ENCODE measurements around the gene PGP. TPM values are rescaled to one million over a fixed set of nuclear protein-coding genes. Genes with fewer than 3 reads are reported as not detected.

Gene PGP
- polyA plus RNA-seq, 1 donor (not counting 4 experiments of a cell fraction or from before 2014, with no cell fraction given) = 10.3 TPM

DNA sequence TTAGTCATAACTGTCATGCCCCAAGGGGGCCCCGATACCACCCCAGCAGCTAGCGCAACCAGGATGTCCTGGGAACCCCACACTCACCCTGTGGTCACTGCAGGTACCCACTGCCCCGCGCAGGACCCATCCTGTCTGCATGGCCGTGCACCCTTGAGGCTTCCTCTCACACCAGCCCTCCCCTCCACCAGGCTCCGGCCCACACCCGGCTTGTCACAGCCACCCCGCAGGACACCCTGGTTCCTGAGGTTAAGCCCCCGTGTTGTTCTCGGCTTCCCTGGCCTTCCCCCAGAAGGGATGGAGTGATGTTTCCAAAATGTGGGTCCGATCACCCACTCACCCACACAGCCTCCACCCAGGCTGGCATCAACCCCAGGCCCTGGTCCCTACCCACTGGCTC, 29.1 kb upstream of the PGP start:
- TF ChIP-seq, protein P1, sequence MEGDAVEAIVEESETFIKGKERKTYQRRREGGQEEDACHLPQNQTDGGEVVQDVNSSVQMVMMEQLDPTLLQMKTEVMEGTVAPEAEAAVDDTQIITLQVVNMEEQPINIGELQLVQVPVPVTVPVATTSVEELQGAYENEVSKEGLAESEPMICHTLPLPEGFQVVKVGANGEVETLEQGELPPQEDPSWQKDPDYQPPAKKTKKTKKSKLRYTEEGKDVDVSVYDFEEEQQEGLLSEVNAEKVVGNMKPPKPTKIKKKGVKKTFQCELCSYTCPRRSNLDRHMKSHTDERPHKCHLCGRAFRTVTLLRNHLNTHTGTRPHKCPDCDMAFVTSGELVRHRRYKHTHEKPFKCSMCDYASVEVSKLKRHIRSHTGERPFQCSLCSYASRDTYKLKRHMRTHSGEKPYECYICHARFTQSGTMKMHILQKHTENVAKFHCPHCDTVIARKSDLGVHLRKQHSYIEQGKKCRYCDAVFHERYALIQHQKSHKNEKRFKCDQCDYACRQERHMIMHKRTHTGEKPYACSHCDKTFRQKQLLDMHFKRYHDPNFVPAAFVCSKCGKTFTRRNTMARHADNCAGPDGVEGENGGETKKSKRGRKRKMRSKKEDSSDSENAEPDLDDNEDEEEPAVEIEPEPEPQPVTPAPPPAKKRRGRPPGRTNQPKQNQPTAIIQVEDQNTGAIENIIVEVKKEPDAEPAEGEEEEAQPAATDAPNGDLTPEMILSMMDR (optimal IDR thresholded peaks at IDR 0.05 in 1 of 3, IDR thresholded peaks at IDR 0.05 in 1 of 3, conservative IDR thresholded peaks at IDR 0.05 in 1 of 3; ENCODE audit: extremely low read depth in 1 of 3, insufficient read depth in 2 of 3, low read length in 3 of 3) = no peak
- no peak for TF ChIP-seq EZH2 (IDR thresholded peaks at IDR 0.05; ENCODE audit: low read length)
- no peak overlapping the region for H2AFZ ChIP-seq (ENCODE audit: control insufficient read depth, low read length)
- H3K9me3 ChIP-seq (ENCODE audit: control insufficient read depth, low read depth, low read length) = no peaks in the 10 kb centered on the region
- no peaks in the 10 kb centered on the region for H3K9me1 ChIP-seq (ENCODE audit: control insufficient read depth, extremely low read depth, insufficient read depth, low read length)
- H3K4me3 ChIP-seq (ENCODE audit: control insufficient read depth in 2 of 3, extremely low read depth in 1 of 3, insufficient read depth in 2 of 3, low read depth in 1 of 3, low read length in 3 of 3) = no peak overlapping the region
- H4K20me1 ChIP-seq (ENCODE audit: control insufficient read depth, extremely low read depth, insufficient read depth, low read length) = no peaks in the 10 kb centered on the region
- dilution Hi-C loops (cut with MboI; ENCODE audit: extremely low pct_ligation_motif_present, low sequenced_read_pairs) = no loop called here
- DNase-seq (ENCODE audit: low read depth, low spot score) = no peak
- H3K27ac ChIP-seq (ENCODE audit: control insufficient read depth, insufficient read depth, low read length) = no peak overlapping the region
- H3K27me3 ChIP-seq (ENCODE audit: control insufficient read depth, extremely low read depth, insufficient read depth, low read length) = no peaks in the 10 kb centered on the region
- FAIRE-seq = no peak
- H3K79me2 ChIP-seq (ENCODE audit: control insufficient read depth, insufficient read depth, low read length) = peaks cover 4% of the 10 kb centered on the region
- peaks cover 21 to 27% of the 10 kb centered on the region in 2 experiments for H3K36me3 ChIP-seq (ENCODE audit: control insufficient read depth in 2 of 2, extremely low read depth in 1 of 2, insufficient read depth in 2 of 2, low read length in 2 of 2)
- peaks cover 3% of the 10 kb centered on the region for H3K4me1 ChIP-seq (ENCODE audit: control insufficient read depth, extremely low read depth, insufficient read depth, low read length)
- no peak overlapping the region for H3K4me2 ChIP-seq (ENCODE audit: control insufficient read depth, extremely low read depth, insufficient read depth, low read depth, low read length)
- H3K9ac ChIP-seq (ENCODE audit: control insufficient read depth, extremely low read depth, insufficient read depth, low read length) = no peak overlapping the region

DNA sequence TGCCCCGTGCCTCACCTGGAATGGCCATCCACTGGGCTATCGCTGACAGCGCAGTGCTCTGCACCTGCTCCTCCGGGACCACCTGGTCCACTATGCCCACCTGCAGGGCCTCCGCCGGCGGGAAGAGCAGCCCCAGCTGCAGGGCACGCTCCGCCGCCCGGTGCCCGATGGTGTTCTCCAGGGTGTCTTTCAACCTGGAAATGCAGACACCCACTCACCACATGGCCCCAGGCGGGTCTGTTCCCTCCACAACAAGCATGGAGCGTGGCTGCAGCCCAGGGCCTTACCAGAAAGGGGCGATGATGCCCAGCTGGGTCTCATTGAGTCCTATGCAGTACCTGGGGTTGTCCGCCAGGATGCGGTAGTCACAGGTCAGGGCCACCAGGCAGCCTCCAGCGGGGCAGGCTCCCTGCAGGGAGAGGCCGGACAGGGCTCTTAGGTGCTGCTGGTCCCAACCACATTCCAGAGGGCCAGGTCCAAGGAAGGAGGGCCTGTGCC, 28.4 kb upstream of the PGP start:
- Histone ChIP-seq H3K4me1 (ENCODE audit: control insufficient read depth, extremely low read depth, insufficient read depth, low read length) (peaks cover 3% of the 10 kb centered on the region), H3K9ac (ENCODE audit: control insufficient read depth, extremely low read depth, insufficient read depth, low read length) (no peak overlapping the region), H3K36me3 (ENCODE audit: control insufficient read depth in 2 of 2, extremely low read depth in 1 of 2, insufficient read depth in 2 of 2, low read length in 2 of 2) (peaks cover 20 to 27% of the 10 kb centered on the region in 2 experiments), H3K27me3 (ENCODE audit: control insufficient read depth, extremely low read depth, insufficient read depth, low read length) (peaks cover 5% of the 10 kb centered on the region), H3K4me2 (ENCODE audit: control insufficient read depth, extremely low read depth, insufficient read depth, low read depth, low read length) (no peak overlapping the region), H3K9me3 (ENCODE audit: control insufficient read depth, low read depth, low read length) (no peaks in the 10 kb centered on the region), H3K9me1 (ENCODE audit: control insufficient read depth, extremely low read depth, insufficient read depth, low read length) (no peaks in the 10 kb centered on the region), H2AFZ (ENCODE audit: control insufficient read depth, low read length) (no peak overlapping the region), H3K4me3 (ENCODE audit: control insufficient read depth in 2 of 3, extremely low read depth in 1 of 3, insufficient read depth in 2 of 3, low read depth in 1 of 3, low read length in 3 of 3) (no peak overlapping the region), H3K79me2 (ENCODE audit: control insufficient read depth, insufficient read depth, low read length) (no peaks in the 10 kb centered on the region), H3K27ac (ENCODE audit: control insufficient read depth, insufficient read depth, low read length) (no peak overlapping the region), H4K20me1 (ENCODE audit: control insufficient read depth, extremely low read depth, insufficient read depth, low read length) (no peaks in the 10 kb centered on the region)
- no peak for FAIRE-seq
- DNase-seq (ENCODE audit: low read depth, low spot score) = no peak
- dilution Hi-C loops (cut with MboI; ENCODE audit: extremely low pct_ligation_motif_present, low sequenced_read_pairs) = no loop called here
- TF ChIP-seq, protein P1 (optimal IDR thresholded peaks at IDR 0.05 in 1 of 3, IDR thresholded peaks at IDR 0.05 in 1 of 3, conservative IDR thresholded peaks at IDR 0.05 in 1 of 3; ENCODE audit: extremely low read depth in 1 of 3, insufficient read depth in 2 of 3, low read length in 3 of 3) = no peak
- no peak for TF ChIP-seq EZH2 (IDR thresholded peaks at IDR 0.05; ENCODE audit: low read length)
